ENCODE measurements around the gene NOC2L. TPM values are rescaled to one million over a fixed set of nuclear protein-coding genes. Genes with fewer than 3 reads are reported as not detected.

The NOC2L gene
- total RNA-seq, 1 donor from 2014 or later, result 121 TPM

DNA sequence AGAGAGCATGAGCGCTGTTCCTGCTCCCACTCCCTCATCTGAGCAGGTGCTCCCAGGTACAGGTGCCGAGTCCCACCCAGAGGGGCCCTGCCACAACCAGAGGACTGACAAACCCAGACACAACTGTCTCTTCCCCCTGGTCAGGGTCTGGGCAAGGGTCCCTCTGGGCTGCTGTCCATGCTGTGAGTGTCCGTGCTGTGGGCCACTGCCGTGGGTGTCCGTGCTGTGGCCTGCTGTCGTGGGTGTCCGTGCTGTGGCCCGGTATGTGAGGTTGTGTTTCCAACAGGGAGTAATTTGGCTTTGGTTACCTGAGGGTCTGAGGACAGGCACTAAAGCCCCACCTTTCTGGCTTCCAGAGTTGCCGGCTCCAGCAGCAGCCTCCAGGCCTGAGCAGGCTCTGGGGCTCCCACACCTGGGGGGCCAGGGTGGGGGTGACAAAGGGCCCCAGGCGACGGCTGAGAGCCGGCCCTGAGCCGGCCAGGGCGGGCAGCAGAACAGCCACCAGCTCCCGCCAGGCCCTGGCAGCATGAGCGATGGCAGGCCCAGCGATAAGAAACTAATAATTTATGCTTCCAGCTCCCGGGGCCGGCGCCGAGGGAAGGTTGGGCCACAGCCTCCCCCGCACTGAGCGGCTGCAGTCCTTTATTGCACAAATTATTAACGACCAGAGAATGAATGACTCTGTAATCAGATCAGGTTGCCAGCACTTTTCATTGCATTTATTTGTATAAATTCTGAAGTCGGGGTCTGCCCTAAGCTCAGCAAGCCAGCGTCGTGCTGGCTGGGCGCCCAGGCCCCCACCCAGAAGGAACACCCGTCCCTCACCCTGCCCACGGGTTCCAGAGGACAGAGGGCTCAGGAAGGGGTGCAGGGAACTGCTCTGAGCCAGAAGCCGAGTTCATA lies 42.6 kb downstream of the NOC2L start:
- DNase-seq (ENCODE audit: low read depth, low spot score), result no peak

DNA sequence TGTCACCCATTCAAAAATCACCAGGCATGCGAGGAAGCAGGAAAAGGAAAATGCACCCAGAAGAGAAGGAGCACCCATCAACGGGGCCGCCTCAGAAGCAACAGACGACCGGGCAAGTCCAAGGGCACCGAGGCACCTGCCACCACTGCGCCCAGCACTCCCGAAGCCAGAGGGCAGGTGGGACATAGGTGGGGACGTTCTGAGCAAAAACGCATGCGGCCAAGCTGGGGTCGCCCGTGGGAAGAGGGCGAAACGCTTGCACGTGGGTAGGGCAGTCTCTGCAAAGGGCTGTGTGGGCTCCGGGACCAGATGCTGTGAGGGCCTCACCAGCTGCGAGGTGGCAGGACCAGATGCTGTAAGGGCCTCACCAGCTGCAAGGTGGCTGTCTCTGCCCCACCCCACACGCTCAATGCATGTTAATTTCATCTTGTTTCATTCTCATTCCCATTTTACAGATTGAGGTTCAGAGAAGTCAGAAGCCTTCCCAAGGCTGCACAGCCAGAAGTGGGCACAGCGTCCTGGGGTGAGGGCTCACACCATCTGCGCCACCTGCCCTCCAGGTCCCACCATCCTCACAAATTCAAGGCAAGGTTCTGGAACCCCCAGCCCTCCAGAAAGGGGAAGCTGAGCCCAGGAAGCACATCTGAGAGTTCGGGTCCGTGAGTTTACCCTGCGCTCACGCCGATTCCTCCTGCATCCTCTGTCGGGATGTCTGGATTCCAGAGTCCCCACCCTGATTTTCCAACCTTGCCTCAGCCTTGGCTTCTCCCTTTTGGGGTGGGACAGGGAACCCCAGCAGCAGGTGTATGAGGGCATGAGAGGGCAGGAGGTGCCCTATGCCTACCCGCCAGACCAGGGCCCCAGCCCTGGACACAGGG lies 43.5 kb downstream of the NOC2L start:
- no peak for DNase-seq (ENCODE audit: low read depth, low spot score)

DNA sequence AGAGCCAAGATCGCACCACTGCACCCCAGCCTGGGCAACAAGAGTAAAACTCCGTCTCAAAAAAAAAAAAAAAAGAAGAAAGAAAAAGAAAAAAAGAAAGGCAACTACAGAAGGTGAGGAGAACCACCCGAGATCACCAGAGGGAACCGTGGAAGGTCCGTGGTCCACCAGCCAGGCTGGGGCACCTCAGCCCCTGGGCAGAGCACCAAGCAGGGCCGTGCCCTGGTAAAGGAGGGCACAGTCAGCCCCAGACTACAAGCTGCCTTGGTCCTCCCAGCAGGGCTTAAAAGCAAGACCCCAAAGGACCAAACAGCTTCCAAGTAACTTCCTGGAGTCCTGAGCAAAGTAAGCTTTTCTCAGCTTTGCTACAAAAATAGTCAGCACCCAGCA lies 44.2 kb downstream of the NOC2L start:
- no peak for DNase-seq (ENCODE audit: low read depth, low spot score)

DNA sequence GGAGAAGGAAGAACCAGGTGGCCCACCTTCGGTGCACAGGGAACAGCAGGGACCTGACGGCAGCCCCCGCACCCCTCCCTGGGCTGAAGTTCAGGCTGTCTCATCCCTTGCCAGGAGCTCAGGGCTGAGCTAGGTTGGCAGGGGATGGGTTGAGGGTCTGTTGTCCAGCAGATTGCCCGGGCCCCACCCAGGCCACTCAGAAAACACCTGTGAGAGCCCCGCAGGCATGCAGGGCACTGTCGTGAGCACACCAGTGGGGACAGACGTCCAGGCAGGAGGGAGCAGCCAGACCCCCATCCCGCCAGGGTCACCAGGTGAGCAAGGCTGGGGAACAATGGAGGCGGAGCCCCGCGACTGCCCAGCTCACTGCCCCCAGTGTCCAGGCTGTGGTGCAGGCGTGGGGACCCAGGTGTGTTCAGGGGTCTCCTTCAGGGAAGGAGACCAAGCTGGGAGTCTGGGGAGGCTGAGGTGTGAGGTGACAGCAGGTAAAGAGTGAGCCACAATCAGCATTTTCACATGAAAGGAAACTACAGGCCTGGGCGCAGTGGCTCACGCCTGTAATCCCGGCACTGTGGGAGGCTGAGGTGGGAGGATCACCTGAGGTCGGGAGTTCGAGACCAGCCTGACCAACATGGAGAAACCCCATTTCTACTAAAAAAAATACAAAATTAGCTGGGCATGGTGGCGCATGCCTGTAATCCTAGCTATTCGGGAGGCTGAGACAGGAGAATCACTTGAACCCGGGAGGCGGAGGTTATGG lies 44.7 kb downstream of the NOC2L start:
- DNase-seq (ENCODE audit: low read depth, low spot score), result no peak

DNA sequence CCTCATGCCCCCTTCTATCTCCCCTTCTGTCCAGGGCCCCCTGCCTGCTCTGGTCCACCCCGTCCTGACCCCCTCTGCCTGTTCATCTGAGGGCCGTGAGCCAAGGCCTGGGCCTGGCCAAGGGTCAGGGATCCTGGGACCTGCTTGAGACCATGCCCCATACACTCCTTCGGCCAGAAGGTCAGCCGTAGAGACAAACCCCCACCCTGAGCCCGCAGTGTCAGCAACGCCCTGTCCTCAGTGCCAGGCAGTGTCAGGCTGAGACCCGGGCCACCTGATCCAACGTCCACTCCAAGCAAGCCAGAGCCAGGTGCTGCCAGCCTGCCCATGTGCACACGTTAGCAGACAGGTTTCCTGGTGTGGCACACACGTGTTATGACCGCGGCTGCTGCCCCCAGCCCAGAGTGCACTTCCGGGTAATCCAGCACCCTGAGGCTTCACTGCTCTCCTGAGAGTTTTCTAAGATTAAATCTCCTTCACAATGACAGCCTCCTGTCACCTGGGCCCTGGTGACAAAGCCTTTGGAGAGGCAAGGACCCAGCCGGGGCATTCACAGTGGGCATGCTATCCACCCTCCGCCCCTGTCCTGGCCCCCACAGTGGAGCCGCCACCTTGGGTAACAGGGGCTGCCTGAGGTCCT lies 45.4 kb downstream of the NOC2L start:
- DNase-seq (ENCODE audit: low read depth, low spot score), result no peak

DNA sequence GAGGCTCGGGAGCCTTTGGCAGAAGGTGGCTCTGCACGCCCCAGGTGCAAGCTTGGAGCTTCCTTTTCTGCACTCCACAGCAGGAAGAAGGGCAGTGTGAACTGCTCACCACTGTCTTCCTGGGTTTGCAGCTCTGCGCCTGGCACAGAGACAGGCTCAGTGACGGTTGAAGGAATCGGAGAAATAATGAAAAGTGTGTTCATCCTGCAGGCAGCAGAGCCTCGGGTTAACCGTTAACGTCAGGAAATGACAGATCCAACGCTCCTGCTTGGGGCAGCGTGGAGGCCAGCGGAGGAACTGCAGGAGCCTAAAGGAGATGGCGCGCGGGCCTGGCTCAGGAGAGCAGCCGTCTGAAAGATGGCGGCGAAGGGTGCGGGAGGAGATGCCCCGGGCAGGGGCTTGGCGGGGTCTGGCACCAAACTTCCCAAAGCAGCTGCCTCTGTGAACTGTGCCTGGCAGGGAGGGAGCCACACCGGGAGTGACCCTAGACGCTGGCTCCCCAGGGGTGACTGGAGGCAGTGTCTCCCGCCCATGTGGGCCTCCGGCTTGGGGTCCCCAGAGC lies 46.2 kb downstream of the NOC2L start:
- DNase-seq (ENCODE audit: low read depth, low spot score), result no peak

DNA sequence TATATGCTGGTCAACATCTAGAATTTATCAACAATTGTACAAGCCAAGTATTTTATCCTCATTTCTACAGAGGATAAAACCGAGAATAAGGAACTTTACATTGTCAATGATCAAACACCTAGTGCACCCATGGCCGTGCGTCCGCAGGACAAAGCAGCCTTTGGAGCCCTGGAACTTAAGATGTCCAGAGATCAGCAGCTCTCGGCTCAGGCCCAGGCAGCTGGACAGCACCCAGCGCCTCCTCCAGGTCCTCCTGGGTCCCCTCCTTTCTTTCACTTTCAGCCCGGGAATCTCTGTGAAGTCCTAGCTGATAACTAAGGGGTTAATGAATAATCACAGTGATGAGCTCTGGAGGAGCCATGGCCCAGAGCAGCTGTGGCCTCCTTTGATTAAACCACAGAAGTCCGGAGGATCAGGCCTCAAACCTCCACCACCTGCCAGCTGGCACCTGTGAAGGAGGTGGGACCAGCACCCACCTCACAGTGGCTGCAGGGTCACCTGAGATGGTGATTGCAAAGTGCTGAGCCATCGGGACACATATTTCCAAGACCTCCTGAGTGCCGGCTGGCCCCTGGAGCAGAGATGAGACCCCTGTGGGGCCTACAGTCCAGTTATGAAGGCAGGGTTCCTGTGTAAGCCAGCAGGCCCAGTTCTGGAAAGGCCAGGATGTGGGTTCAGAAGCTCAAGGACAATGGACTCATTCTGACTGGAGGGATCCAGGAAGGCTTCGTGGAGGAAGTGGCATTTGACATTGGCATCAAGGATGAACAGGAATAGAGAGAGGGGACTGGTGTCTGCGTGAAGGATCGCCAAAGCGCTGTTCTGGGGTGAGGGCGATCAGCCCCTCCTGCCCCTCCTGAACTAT lies 46.9 kb downstream of the NOC2L start:
- DNase-seq (ENCODE audit: low read depth, low spot score), result no peak

DNA sequence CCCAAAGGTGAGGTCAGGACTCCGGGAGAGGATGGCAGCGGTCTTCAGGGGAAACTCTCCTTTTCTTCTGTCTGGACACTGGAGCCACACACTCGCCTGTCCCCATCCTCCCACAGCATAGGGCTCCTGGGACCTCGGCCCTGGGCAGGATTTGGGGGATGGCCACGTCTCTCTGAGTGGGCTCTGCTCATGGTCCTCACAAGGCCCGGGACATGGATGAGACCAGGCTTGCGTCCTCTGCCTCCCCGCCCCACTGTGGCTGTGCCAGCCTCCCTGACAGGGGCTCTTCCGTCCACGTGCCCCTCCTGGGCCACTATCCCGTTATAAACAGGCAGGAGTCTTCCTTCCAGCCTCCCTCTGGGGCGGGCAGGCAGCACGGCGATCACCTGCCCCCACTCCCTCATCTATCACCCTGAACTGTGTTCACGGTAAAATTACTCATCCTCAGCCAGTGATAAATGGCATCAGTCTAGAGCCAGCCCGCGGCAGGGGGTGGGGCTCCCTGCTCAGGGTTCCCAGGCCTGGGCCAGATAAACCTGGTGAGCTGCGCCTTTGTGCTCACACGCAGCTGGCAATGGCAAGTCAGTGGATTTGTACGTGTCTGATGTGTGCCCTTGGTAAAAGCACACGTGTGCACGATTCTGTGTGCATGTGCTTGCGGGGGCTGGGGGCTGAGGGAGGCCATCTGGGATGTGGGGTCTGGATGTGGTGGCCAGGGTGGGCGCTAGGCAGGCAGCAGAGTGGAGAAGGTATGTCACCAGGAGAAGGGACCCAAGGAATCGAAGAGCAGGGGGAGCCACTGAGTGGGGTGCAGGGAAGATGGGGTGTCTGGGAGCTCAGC lies 48.0 kb downstream of the NOC2L start:
- DNase-seq (ENCODE audit: low read depth, low spot score), result no peak

DNA sequence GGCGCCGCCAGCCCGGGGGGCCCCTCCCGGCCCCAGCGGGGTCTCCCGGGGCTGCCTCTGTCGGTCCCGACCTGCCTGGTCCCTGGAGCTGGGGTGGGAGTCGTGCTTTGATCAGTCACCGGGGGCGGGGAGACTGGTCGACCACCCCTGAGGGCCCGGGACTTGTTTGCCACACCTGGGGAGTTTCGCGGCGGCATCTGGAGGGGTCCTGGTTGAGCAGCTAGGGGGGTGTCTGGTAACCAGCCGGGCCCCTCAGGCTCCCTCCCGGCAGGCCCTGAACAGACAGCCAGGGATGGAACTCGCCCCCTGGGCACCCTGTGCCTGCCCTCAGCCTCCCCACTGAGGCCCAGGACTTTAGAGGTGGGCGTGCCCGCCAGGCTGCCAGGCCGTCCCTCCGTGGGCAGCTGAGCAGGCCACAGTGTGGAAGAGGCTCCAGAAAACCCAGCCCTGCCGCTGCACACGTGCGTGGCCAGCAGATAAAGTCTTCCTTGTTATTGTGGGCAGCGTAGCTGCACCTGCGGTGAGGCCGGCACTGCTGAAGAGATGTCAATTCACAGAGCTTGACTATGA lies 48.7 kb downstream of the NOC2L start:
- no peak for DNase-seq (ENCODE audit: low read depth, low spot score)

DNA sequence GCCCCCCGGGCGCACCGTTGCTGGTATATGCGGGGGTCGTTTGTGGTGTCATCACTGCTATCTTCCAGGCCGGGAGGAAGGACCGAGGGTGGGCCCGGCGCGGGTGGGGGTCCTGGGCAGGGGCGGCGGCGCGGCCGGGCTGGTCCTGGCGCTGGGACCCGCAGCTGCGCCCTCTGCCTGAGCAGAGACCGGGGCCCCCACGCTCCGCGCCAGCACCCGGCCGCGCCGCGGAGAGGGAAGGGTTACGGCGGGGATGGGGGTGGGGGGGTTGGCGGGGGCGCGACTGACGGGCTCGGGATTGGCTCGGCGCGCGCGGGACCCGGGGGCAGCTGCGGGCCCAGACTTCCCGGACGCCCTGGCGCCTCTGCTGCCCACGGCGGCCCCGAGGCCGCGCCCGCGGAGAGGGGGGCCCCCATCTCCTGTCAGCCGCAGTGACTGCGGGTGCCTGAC lies 49.2 kb downstream of the NOC2L start:
- no peak for DNase-seq (ENCODE audit: low read depth, low spot score)

DNA sequence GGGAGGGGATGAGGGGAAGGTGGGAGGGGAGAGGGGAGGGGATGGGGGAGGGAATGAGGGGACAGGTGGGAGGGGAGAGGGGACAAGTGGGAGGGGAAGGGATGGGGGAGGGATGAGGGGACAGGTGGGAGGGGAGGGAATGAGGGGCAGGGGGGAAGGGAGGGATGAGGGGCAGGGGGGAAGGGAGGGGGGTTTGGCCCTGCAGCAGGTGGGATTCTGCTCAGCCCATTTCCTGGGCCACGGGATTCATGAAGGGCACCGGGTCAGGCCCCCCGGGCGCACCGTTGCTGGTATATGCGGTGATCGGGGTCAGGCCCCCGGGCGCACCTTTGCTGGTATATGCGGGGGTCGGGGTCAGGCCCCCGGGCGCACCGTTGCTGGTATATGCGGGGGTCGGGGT lies 50.4 kb downstream of the NOC2L start:
- DNase-seq (ENCODE audit: low read depth, low spot score), result no peak

DNA sequence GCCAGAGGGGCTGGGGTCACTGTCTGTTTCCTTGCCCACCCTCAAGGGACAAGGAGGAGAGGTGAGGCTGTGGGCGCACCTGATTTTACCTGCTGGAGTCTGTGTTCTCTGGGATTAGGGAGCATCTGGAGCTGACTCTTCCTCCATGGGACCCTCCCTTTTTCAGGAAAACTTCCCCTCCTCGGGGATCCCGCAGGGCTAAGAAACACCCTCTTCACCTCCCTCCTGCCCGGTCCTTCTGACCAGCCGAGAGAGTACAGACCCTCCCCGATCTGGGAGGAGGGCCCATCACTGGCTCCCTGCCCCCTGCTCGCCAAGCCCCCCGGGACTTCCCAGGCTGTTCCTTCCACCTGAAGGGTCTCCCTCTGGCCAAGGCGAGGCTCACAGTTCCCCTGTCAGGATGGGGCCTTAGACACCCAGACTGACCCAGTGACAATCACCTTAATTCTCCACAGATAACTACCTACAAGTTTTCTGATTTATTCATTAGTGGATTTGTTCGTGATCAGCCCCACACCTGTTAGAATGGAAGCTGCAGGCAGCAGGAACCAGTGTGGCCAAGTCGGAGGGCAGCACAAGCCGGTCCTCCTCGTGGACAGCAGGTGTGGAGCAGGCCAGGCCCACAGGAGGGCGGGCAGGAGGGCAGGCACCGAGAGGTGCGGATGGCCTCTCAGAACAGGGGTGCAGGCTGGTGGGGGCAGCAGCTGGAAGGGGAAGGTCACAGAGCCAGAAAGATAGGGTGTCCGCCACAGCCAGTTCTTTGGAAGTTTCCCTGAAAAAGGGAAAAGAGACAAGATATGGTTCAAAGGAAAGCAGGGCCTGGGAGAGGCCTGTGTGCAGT lies 51.2 kb downstream of the NOC2L start:
- no peak for DNase-seq (ENCODE audit: low read depth, low spot score)

DNA sequence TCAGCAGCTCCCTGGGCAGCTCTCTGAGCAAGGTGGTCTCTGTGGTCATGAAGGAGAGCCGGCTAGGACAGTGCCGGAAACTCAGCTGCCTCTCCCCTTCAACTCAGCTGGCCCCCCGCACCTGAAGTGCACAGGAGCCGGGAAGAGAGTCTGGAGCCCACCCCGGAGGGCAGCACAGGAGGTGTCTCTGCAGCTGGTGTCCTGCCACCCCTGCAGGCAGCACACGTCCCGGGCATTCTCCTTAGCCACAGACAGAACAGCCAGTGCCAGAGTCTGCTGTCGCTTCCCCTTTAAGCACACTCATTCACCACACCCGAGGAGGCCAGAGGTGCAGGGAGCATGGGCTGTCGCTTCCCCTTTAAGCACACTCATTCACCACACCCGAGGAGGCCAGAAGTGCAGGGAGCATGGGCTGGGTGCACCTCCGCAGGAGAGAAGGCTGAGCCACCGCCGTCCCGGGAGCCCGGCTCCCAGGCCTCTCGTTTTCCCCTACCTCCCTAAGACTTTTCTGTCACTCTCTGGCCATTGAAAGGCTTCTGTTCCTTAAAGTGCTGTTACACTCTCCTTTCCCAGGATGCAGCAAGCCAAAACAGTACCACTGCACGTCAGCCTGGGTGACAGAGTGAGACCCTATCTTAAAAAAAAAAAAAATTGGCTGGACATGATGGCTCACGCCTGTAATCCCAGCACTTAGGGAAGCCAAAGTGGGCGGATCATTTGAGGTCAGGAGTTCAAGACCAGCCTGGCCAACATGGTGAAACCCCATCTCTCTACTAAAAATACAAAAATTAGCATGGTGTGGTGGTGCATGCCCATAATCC lies 52.2 kb downstream of the NOC2L start:
- no peak for DNase-seq (ENCODE audit: low read depth, low spot score)

DNA sequence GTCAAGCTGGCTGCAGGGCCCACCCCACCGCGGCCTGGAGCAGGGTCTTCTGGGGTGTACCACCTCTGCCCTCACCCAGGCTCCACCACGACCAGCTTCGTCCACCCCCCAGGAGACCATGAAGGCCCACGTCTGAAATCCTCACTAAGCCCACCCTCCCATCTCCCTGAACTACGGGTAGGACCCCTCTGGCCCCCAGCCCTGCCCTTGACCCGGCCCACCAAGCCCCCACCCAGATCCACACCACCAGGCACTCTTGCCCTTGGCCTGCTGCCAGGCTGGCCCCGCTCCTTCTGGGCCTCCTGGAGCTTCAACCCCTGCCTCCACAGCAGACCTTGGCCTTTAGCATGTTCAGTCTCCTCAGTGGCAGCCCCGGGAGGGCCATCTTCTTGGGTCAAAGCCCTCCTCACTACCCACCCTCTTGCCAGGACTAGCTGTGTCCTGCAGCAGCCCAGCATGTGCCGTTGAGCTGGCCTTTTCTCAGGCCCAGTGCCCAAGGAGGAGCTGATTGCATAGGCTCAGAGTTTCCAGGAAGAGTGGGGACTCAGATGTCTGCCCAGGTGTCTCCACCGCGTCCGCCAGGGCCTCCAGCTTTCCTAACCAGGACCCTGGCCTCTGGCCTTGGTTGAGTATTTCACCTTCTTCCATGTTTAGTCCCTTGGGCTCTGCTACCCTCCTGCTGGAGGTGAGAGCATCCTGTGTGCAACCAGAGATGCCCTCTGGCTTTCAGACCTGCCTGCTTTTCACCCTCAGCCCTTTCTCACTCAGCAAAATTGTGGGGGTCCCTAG lies 53.1 kb downstream of the NOC2L start:
- DNase-seq (ENCODE audit: low read depth, low spot score), result no peak

DNA sequence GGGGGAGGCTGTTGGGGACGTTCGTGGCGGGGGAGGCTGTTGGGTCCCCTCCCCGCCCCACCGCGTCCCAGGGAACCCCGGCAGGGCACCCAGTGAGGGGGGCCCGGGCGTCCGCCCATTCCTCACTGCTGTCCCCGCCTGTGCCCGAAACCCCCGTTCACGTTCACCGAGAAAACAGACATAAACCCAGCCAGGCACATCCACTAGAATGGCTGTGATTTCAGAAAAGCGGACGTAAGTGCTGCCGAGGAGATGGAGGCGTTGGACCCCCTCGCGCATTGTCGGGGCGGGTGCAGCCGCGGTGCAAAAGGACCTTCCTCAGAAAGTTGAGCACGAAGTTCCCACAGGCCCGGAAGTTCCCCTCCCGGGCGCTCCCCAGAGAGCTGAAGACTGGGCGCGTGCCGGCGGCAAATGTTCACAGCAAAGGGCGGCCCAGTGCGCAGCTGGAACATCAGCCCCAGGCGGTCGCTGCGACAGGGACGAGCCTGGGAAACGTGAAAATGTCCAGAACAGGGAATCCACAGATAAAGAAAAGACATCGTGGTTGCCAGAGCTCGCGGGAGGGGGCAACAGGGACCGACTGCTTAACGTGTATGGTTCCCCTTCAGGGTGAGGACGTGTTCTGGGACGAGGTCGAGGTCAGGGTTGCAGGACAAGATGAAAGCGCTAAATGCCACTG lies 53.8 kb downstream of the NOC2L start:
- no peak for DNase-seq (ENCODE audit: low read depth, low spot score)
